ENCODE results near the gene SLC4A8.

Gene SLC4A8

GRCh38 chr12:51527966-51528365, 103.3 kb downstream of the SLC4A8 start:
- TF ChIP-seq CTCF (IDR thresholded peaks at IDR 0.05) (no peak), ZFX (IDR thresholded peaks at IDR 0.05; ENCODE audit: borderline replicate concordance) (no peak)
- no peak overlapping the region for H3K27ac ChIP-seq

GRCh38 chr12:51528852-51529650, 104.4 kb downstream of the SLC4A8 start:
- TF ChIP-seq CTCF (IDR thresholded peaks at IDR 0.05) (no peak), ZFX (IDR thresholded peaks at IDR 0.05; ENCODE audit: borderline replicate concordance) (no peak)
- H3K27ac ChIP-seq, result peak overlapping the region; percentile 17

- peak overlapping the region; percentile 17 for H3K27ac ChIP-seq
- TF ChIP-seq ZFX (IDR thresholded peaks at IDR 0.05; ENCODE audit: borderline replicate concordance) (no peak), CTCF (IDR thresholded peaks at IDR 0.05) (no peak)
Observed at GRCh38 chr12:51529651-51529970, 105.0 kb downstream of the SLC4A8 start.

GRCh38 chr12:51530208-51530607, 105.6 kb downstream of the SLC4A8 start:
- TF ChIP-seq CTCF (IDR thresholded peaks at IDR 0.05) (no peak), ZFX (IDR thresholded peaks at IDR 0.05; ENCODE audit: borderline replicate concordance) (no peak)
- no peak overlapping the region for H3K27ac ChIP-seq

GRCh38 chr12:51531284-51531977, 106.8 kb downstream of the SLC4A8 start:
- no peak overlapping the region for H3K27ac ChIP-seq
- TF ChIP-seq ZFX (IDR thresholded peaks at IDR 0.05; ENCODE audit: borderline replicate concordance) (no peak), CTCF (IDR thresholded peaks at IDR 0.05) (no peak)

GRCh38 chr12:51531978-51532497, 107.4 kb downstream of the SLC4A8 start:
- no peak overlapping the region for H3K27ac ChIP-seq
- TF ChIP-seq CTCF (IDR thresholded peaks at IDR 0.05), result peak; percentile 98
- no peak for TF ChIP-seq ZFX (IDR thresholded peaks at IDR 0.05; ENCODE audit: borderline replicate concordance)

GRCh38 chr12:51533799-51534198, 109.2 kb downstream of the SLC4A8 start:
- TF ChIP-seq CTCF (IDR thresholded peaks at IDR 0.05) (peak; percentile 21; the same call in 1 of the 2 replicates), ZFX (IDR thresholded peaks at IDR 0.05; ENCODE audit: borderline replicate concordance) (no peak)
- no peak overlapping the region for H3K27ac ChIP-seq

Measured in 22Rv1 (cell line).